SK-N-SH (cell line): ENCODE measurements around the gene DENND1A. TPM values are rescaled to one million over a fixed set of nuclear protein-coding genes. Genes with fewer than 3 reads are reported as not detected.

Experiments used
- CTCF ChIA-PET: fragments of 300-600, 350-600 bp; formaldehyde crosslinking; extraction: SDS; loops from one replicate; lab custom pipeline; 2021; lab: Yijun Ruan, JAX
- POLR2A ChIA-PET: fragments of 350-600 bp; sonication (Branson Sonifier 250); formaldehyde crosslinking; extraction: SDS; loops from one replicate; lab custom pipeline; 2020; ENCODE audit warnings: antibody characterized with exemption, inconsistent platforms; lab: Yijun Ruan, JAX
- DNase-seq: peaks from one replicate; pipeline ENCODE4 v3.0.0; 2012
- H2AFZ ChIP-seq: fragments of 200-600 bp; sonication (generic); 2 replicates; pipeline ENCODE4 v1.8.1; 2016; ENCODE audit warnings: antibody characterized with exemption, mild to moderate bottlenecking, low read depth
- H3F3A ChIP-seq: fragments of 200-600 bp; sonication (generic); replicated peaks from 2 replicates; pipeline ENCODE3; 2016; ENCODE audit warnings: antibody characterized with exemption, mild to moderate bottlenecking; ENCODE audit not compliant: insufficient read depth
- H3K27ac ChIP-seq, 2 experiments: fragments of 200-500 bp in 1 of 2; fragments of 200-600 bp in 1 of 2; sonication (Bioruptor generic) in 1 of 2; sonication (generic), shearing (Covaris generic) in 1 of 2; 2 replicates each; pipeline versions ENCODE4 v1.5.1 to v1.6.1; 2014 to 2016; ENCODE audit warnings: low read depth in 2 of 2, inconsistent platforms in 1 of 2, low read length in 1 of 2, mild to moderate bottlenecking in 1 of 2, mixed read lengths in 1 of 2
- H3K27me3 ChIP-seq: fragments of 200-600 bp; sonication (generic), shearing (Covaris generic); 2 replicates; pipeline ENCODE4 v1.6.1; 2016; ENCODE audit warnings: mixed run types; ENCODE audit not compliant: insufficient read depth
- H3K36me3 ChIP-seq, 2 experiments: fragments of 200-500 bp in 1 of 2; fragments of 200-600 bp in 1 of 2; sonication (Bioruptor generic) in 1 of 2; sonication (generic) in 1 of 2; replicated peaks in 1 of 2; 2 replicates each; pipeline versions ENCODE3 to v1.5.1; 2014 to 2016; ENCODE audit warnings: low read length in 1 of 2, mild to moderate bottlenecking in 1 of 2; ENCODE audit not compliant: insufficient read depth in 2 of 2, control insufficient read depth in 1 of 2
- H3K4me1 ChIP-seq, 2 experiments: fragments of 200-500 bp in 1 of 2; fragments of 200-600 bp in 1 of 2; sonication (Bioruptor generic) in 1 of 2; sonication (generic), shearing (Covaris generic) in 1 of 2; 2 replicates each; pipeline versions ENCODE4 v1.5.1 to v1.6.1; 2014 to 2016; ENCODE audit warnings: low read depth in 1 of 2, low read length in 1 of 2, mixed run types in 1 of 2; ENCODE audit not compliant: insufficient read depth in 2 of 2, control insufficient read depth in 1 of 2
- H3K4me2 ChIP-seq: fragments of 200-600 bp; sonication (generic), shearing (Covaris generic); 2 replicates; pipeline ENCODE4 v1.6.1; 2017; ENCODE audit warnings: mixed run types
- H3K4me3 ChIP-seq, 2 experiments: fragments of 200-500 bp in 1 of 2; fragments of 200-600 bp in 1 of 2; sonication (Bioruptor generic) in 1 of 2; sonication (generic), shearing (Covaris generic) in 1 of 2; 2 replicates each; pipeline versions ENCODE4 v1.5.1 to v1.8.1; 2014 to 2016; ENCODE audit warnings: low read depth in 2 of 2, inconsistent platforms in 1 of 2, low read length in 1 of 2, mild to moderate bottlenecking in 1 of 2, mixed read lengths in 1 of 2, moderate library complexity in 1 of 2
- H3K79me2 ChIP-seq: fragments of 200-600 bp; sonication (generic); 2 replicates; pipeline ENCODE4 v1.8.1; 2017; ENCODE audit warnings: mild to moderate bottlenecking; ENCODE audit not compliant: insufficient read depth
- H3K9ac ChIP-seq: fragments of 200-600 bp; sonication (generic); 2 replicates; pipeline ENCODE4 v1.6.1; 2017; ENCODE audit warnings: mixed run types
- H3K9me2 ChIP-seq: fragments of 200-600 bp; sonication (generic); 2 replicates; pipeline ENCODE4 v1.6.1; 2017; ENCODE audit warnings: mixed run types
- H3K9me3 ChIP-seq: fragments of 200-600 bp; sonication (generic); 2 replicates; pipeline ENCODE4 v1.6.1; 2017; ENCODE audit warnings: mixed run types, mild to moderate bottlenecking, moderate library complexity
- H4K20me1 ChIP-seq: fragments of 200-600 bp; sonication (generic); 2 replicates; pipeline ENCODE4 v1.6.1; 2017; ENCODE audit warnings: mild to moderate bottlenecking, mixed run types; ENCODE audit not compliant: insufficient read depth
- CHD2 ChIP-seq: fragments of 150-350 bp; IDR thresholded peaks from 2 replicates; pipeline ENCODE4 v1.6.1; 2018; ENCODE audit warnings: low read length; ENCODE audit not compliant: partially characterized antibody
- ELF1 ChIP-seq: IDR thresholded peaks from 2 replicates; pipeline ENCODE4 v1.4.0; 2012
- EP300 ChIP-seq, 2 experiments: IDR thresholded peaks; 2 replicates each; pipeline versions ENCODE4 v1.4.0 to v1.6.1; 2012; ENCODE audit warnings: borderline replicate concordance in 1 of 2, low read depth in 1 of 2, low read length in 1 of 2
- FOSL2 ChIP-seq: IDR thresholded peaks from 2 replicates; pipeline ENCODE4 v1.4.0; 2012; ENCODE audit warnings: low read depth, mild to moderate bottlenecking, moderate library complexity, borderline replicate concordance
- FOXJ3 ChIP-seq: sonication (generic); formaldehyde crosslinking; IDR thresholded peaks from 2 replicates; pipeline ENCODE4 v1.5.1; 2020; ENCODE audit warnings: mild to moderate bottlenecking, missing genetic modification reagents
- FOXM1 ChIP-seq: IDR thresholded peaks from 2 replicates; pipeline ENCODE4 v1.4.0; 2012; ENCODE audit warnings: low read depth, mild to moderate bottlenecking
- GABPA ChIP-seq: IDR thresholded peaks from 2 replicates; pipeline ENCODE4 v1.4.0; 2012; ENCODE audit warnings: low read depth, mild to moderate bottlenecking
- IRF3 ChIP-seq: fragments of 150-350 bp; IDR thresholded peaks from 2 replicates; pipeline ENCODE4 v1.6.1; 2016; ENCODE audit warnings: mild to moderate bottlenecking, low read depth, low read length
- JUND ChIP-seq: IDR thresholded peaks from 2 replicates; pipeline ENCODE4 v1.4.0; 2012
- POLR2AphosphoS5 ChIP-seq: IDR thresholded peaks from 2 replicates; pipeline ENCODE4 v1.6.1; 2012; ENCODE audit warnings: low read depth, low read length
- RAD21 ChIP-seq: IDR thresholded peaks from 2 replicates; pipeline ENCODE4 v1.6.1; 2012; ENCODE audit warnings: mild to moderate bottlenecking, low read length
- RCOR1 ChIP-seq: fragments of 150-350 bp; IDR thresholded peaks from 2 replicates; pipeline ENCODE4 v1.6.1; 2017; ENCODE audit warnings: antibody characterized with exemption, low read length
- REST ChIP-seq: IDR thresholded peaks from 2 replicates; pipeline ENCODE4 v1.6.1; 2012; ENCODE audit warnings: mild to moderate bottlenecking, low read depth, low read length, moderate library complexity
- SIN3A ChIP-seq: IDR thresholded peaks from 2 replicates; pipeline ENCODE4 v1.6.1; 2012; ENCODE audit warnings: low read depth, mild to moderate bottlenecking, low read length, moderate library complexity, borderline replicate concordance
- TAF1 ChIP-seq: IDR thresholded peaks from 2 replicates; pipeline ENCODE4 v1.6.1; 2012; ENCODE audit warnings: low read depth, mild to moderate bottlenecking, low read length, moderate library complexity, borderline replicate concordance
- USF2 ChIP-seq: fragments of 150-350 bp; IDR thresholded peaks from 2 replicates; pipeline ENCODE4 v1.6.1; 2017; ENCODE audit warnings: antibody characterized with exemption, low read length, low read depth, borderline replicate concordance
- WGBS: methylation state at CpG from one replicate; pipeline ENCODE4 v1.1.6; 2017; ENCODE audit warnings: low lambda C conversion rate; 5-methylcytosine and 5-hydroxymethylcytosine counted together
- polyA plus RNA-seq, 3 experiments: library from polyadenylated mRNA; depleted of rRNA; stranded (reverse); fragments of >200 nt; gene quantifications; 2 replicates each; pipeline ENCODE4 v1.2.3, GENCODE V29; 2012
- TF ChIP-seq, protein P1 (sequence below): IDR thresholded peaks from 2 replicates; pipeline ENCODE4 v1.4.0; 2012; ENCODE audit warnings: low read depth
- TF ChIP-seq, protein P2 (sequence below): fragments of 200-600 bp; sonication (generic); IDR thresholded peaks from 2 replicates; pipeline ENCODE4 v1.6.1; 2017; ENCODE audit warnings: antibody characterized with exemption, mild to moderate bottlenecking, moderate library complexity

DENND1A gene
- polyA plus RNA-seq, 1 of the 3 experiments (the other 2 are of a cell fraction) = 25.4 TPM

- no peak for DNase-seq
- Histone ChIP-seq H3K27ac (no peak overlapping the region), H3K4me1 (peaks cover 0 to 9% of the 10 kb centered on the region in 2 experiments; a peak in 1 of 4 replicates), H3F3A (no peaks in the 10 kb centered on the region), H3K9ac (no peak overlapping the region), H3K4me3 (no peak overlapping the region), H3K9me3 (no peaks in the 10 kb centered on the region), H3K36me3 (peaks cover 4 to 8% of the 10 kb centered on the region in 2 experiments), H2AFZ (no peak overlapping the region), H4K20me1 (no peaks in the 10 kb centered on the region), H3K9me2 (no peaks in the 10 kb centered on the region), H3K4me2 (no peak overlapping the region), H3K79me2 (no peaks in the 10 kb centered on the region), H3K27me3 (no peaks in the 10 kb centered on the region)
- ChIA-PET CTCF (interaction anchor here (2.4 kb wide), 1 partner anchor 46 kb away, joined by 9 read pairs; no protein-coding TSS in a partner anchor), POLR2A (no interaction called here)
- TF ChIP-seq GABPA (no peak), ELF1 (no peak), JUND (no peak), EP300 (IDR thresholded peaks at IDR 0.05; ENCODE audit: borderline replicate concordance in 1 of 2, low read depth in 1 of 2, low read length in 1 of 2) (no peak), SIN3A (no peak), CHD2 (no peak), RCOR1 (no peak), FOXM1 (no peak), REST (no peak), RAD21 (no peak), IRF3 (no peak), FOSL2 (no peak), TAF1 (no peak), FOXJ3 (CRISPR knock-in tag) (no peak), POLR2AphosphoS5 (no peak), USF2 (no peak)
- TF ChIP-seq, protein P1, sequence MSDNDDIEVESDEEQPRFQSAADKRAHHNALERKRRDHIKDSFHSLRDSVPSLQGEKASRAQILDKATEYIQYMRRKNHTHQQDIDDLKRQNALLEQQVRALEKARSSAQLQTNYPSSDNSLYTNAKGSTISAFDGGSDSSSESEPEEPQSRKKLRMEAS = no peak
- TF ChIP-seq, protein P2, sequence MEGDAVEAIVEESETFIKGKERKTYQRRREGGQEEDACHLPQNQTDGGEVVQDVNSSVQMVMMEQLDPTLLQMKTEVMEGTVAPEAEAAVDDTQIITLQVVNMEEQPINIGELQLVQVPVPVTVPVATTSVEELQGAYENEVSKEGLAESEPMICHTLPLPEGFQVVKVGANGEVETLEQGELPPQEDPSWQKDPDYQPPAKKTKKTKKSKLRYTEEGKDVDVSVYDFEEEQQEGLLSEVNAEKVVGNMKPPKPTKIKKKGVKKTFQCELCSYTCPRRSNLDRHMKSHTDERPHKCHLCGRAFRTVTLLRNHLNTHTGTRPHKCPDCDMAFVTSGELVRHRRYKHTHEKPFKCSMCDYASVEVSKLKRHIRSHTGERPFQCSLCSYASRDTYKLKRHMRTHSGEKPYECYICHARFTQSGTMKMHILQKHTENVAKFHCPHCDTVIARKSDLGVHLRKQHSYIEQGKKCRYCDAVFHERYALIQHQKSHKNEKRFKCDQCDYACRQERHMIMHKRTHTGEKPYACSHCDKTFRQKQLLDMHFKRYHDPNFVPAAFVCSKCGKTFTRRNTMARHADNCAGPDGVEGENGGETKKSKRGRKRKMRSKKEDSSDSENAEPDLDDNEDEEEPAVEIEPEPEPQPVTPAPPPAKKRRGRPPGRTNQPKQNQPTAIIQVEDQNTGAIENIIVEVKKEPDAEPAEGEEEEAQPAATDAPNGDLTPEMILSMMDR = no peak
- 93% methylated on average over 7 of the region's 9 CpGs for WGBS
Measured at GRCh38 chr9:123447934-123448646, 481.8 kb downstream of the DENND1A start.
